ENCODE data around the gene PTPN6.

PTPN6 gene

GRCh38 chr12:6941782-6942181 is 9.4 kb upstream of the PTPN6 start:
- Mint-ChIP-seq H3K36me3 (ENCODE audit: low read depth) (peaks cover 30% of the 10 kb centered on the region), H3K4me3 (no peak overlapping the region)
- intact Hi-C loops (cut with micrococcal nuclease) = loop anchor here (5.0 kb wide), 1 partner anchor 171 kb away; no protein-coding TSS in a partner anchor

GRCh38 chr12:6942331-6942665 is 8.9 kb upstream of the PTPN6 start:
- Mint-ChIP-seq H3K4me1 (ENCODE audit: low read depth) (peaks cover 65% of the 10 kb centered on the region), H3K36me3 (ENCODE audit: low read depth) (peaks cover 27% of the 10 kb centered on the region), H3K9me3 (no peaks in the 10 kb centered on the region), H3K4me3 (no peak overlapping the region), H3K27ac (peak overlapping the region; percentile 99), H3K27me3 (no peaks in the 10 kb centered on the region)
- intact Hi-C loops (cut with micrococcal nuclease) = loop anchor here (5.0 kb wide), 1 partner anchor 170 kb away; no protein-coding TSS in a partner anchor

More at GRCh38 chr12:6941782-6942181, 9.4 kb upstream of the PTPN6 start:
- no peaks in the 10 kb centered on the region for H3K9me3 Mint-ChIP-seq
- H3K4me1 Mint-ChIP-seq (ENCODE audit: low read depth) = peaks cover 64% of the 10 kb centered on the region
- H3K27ac Mint-ChIP-seq = peak overlapping the region; percentile 99
- H3K27me3 Mint-ChIP-seq = no peaks in the 10 kb centered on the region

GRCh38 chr12:6943389-6943721 is 7.8 kb upstream of the PTPN6 start:
- H3K27ac Mint-ChIP-seq = peak overlapping the region; percentile 99
- peaks cover 70% of the 10 kb centered on the region for H3K4me1 Mint-ChIP-seq (ENCODE audit: low read depth)
- intact Hi-C loops (cut with micrococcal nuclease) = loop anchor here (5.0 kb wide), 1 partner anchor 169 kb away; no protein-coding TSS in a partner anchor
- H3K4me3 Mint-ChIP-seq = peak overlapping the region; percentile 70
- H3K36me3 Mint-ChIP-seq (ENCODE audit: low read depth) = peaks cover 27% of the 10 kb centered on the region
- no peaks in the 10 kb centered on the region for H3K27me3 Mint-ChIP-seq
- H3K9me3 Mint-ChIP-seq = no peaks in the 10 kb centered on the region

- intact Hi-C loops (cut with micrococcal nuclease) = loop anchor here (1.0 to 5.0 kb wide), 3 partner anchors 17 to 168 kb away; no protein-coding TSS in a partner anchor
- H3K27me3 Mint-ChIP-seq = no peaks in the 10 kb centered on the region
- no peaks in the 10 kb centered on the region for H3K9me3 Mint-ChIP-seq
- H3K27ac Mint-ChIP-seq = peak within 1 kb of the TSS; percentile 99
- H3K4me3 Mint-ChIP-seq = peak within 1 kb of the TSS; percentile 70
- H3K36me3 Mint-ChIP-seq (ENCODE audit: low read depth) = peaks cover 27% of the 10 kb centered on the region
- peaks cover 72% of the 10 kb centered on the region for H3K4me1 Mint-ChIP-seq (ENCODE audit: low read depth)
These were observed 7.3 kb upstream of the PTPN6 start, which contains the start of the genes C12orf57 and RNU7-1 for GRCh38 chr12:6943722-6944380. C12orf57 (plus strand) TSS chr12:6944022; CDS start chr12:6944122, 100 bp downstream. RNU7-1 (plus strand) TSS chr12:6943816.

GRCh38 chr12:6944381-6945186 is 6.6 kb upstream of the PTPN6 start:
- Mint-ChIP-seq H3K27ac (peak overlapping the region; percentile 99), H3K4me3 (peak overlapping the region; percentile 70), H3K4me1 (ENCODE audit: low read depth) (peaks cover 73% of the 10 kb centered on the region), H3K9me3 (no peaks in the 10 kb centered on the region), H3K36me3 (ENCODE audit: low read depth) (peaks cover 20% of the 10 kb centered on the region), H3K27me3 (no peaks in the 10 kb centered on the region)
- intact Hi-C loops (cut with micrococcal nuclease) = loop anchor here (1.0 to 5.0 kb wide), 3 partner anchors 17 to 168 kb away; no protein-coding TSS in a partner anchor

- Mint-ChIP-seq H3K36me3 (ENCODE audit: low read depth) (peaks cover 11% of the 10 kb centered on the region), H3K27me3 (no peaks in the 10 kb centered on the region), H3K4me3 (no peak overlapping the region), H3K9me3 (no peaks in the 10 kb centered on the region), H3K4me1 (ENCODE audit: low read depth) (peaks cover 80% of the 10 kb centered on the region), H3K27ac (peak overlapping the region; percentile 81)
- intact Hi-C loops (cut with micrococcal nuclease) = no loop called here
These were observed 5.5 kb upstream of the PTPN6 start for GRCh38 chr12:6945613-6946012.

- H3K36me3 Mint-ChIP-seq (ENCODE audit: low read depth) = peaks cover 5% of the 10 kb centered on the region
- no peaks in the 10 kb centered on the region for H3K9me3 Mint-ChIP-seq
- H3K27ac Mint-ChIP-seq = peak overlapping the region; percentile 81
- no peaks in the 10 kb centered on the region for H3K27me3 Mint-ChIP-seq
- peak overlapping the region; percentile 68 for H3K4me3 Mint-ChIP-seq
- H3K4me1 Mint-ChIP-seq (ENCODE audit: low read depth) = peaks cover 84% of the 10 kb centered on the region
- intact Hi-C loops (cut with micrococcal nuclease) = no loop called here
These were observed 4.9 kb upstream of the PTPN6 start for GRCh38 chr12:6946033-6946919.

- Mint-ChIP-seq H3K4me3 (peak overlapping the region; percentile 68), H3K27me3 (no peaks in the 10 kb centered on the region), H3K9me3 (no peaks in the 10 kb centered on the region), H3K27ac (peak overlapping the region; percentile 81), H3K36me3 (ENCODE audit: low read depth) (peaks cover 7% of the 10 kb centered on the region), H3K4me1 (ENCODE audit: low read depth) (peaks cover 84% of the 10 kb centered on the region)
- intact Hi-C loops (cut with micrococcal nuclease) = no loop called here
These were observed 4.2 kb upstream of the PTPN6 start for GRCh38 chr12:6946920-6947374.

- peaks cover 77% of the 10 kb centered on the region for H3K4me1 Mint-ChIP-seq (ENCODE audit: low read depth)
- no peak overlapping the region for H3K4me3 Mint-ChIP-seq
- H3K9me3 Mint-ChIP-seq = no peaks in the 10 kb centered on the region
- H3K27me3 Mint-ChIP-seq = no peaks in the 10 kb centered on the region
- peak overlapping the region; percentile 12 for H3K27ac Mint-ChIP-seq
- peaks cover 13% of the 10 kb centered on the region for H3K36me3 Mint-ChIP-seq (ENCODE audit: low read depth)
- intact Hi-C loops (cut with micrococcal nuclease) = no loop called here
These were observed 3.5 kb upstream of the PTPN6 start for GRCh38 chr12:6947615-6948014.

- Mint-ChIP-seq H3K36me3 (ENCODE audit: low read depth) (peaks cover 28% of the 10 kb centered on the region), H3K9me3 (no peaks in the 10 kb centered on the region), H3K27me3 (no peaks in the 10 kb centered on the region), H3K4me1 (ENCODE audit: low read depth) (peaks cover 78% of the 10 kb centered on the region), H3K27ac (peak overlapping the region; percentile 76), H3K4me3 (peak overlapping the region; percentile 11)
- intact Hi-C loops (cut with micrococcal nuclease) = no loop called here
These were observed 2.1 kb upstream of the PTPN6 start for GRCh38 chr12:6948873-6949594.

- H3K27ac Mint-ChIP-seq = peak overlapping the region; percentile 93
- peaks cover 84% of the 10 kb centered on the region for H3K4me1 Mint-ChIP-seq (ENCODE audit: low read depth)
- H3K9me3 Mint-ChIP-seq = no peaks in the 10 kb centered on the region
- H3K4me3 Mint-ChIP-seq = peak overlapping the region; percentile 95
- intact Hi-C loops (cut with micrococcal nuclease) = no loop called here
- H3K36me3 Mint-ChIP-seq (ENCODE audit: low read depth) = peaks cover 41% of the 10 kb centered on the region
- no peaks in the 10 kb centered on the region for H3K27me3 Mint-ChIP-seq
These were observed 755 bp upstream of the PTPN6 start for GRCh38 chr12:6950401-6950801.

GRCh38 chr12:6951551-6952120 is 480 bp downstream of the PTPN6 start:
- Mint-ChIP-seq H3K27me3 (no peaks in the 10 kb centered on the region), H3K9me3 (no peaks in the 10 kb centered on the region), H3K27ac (peak overlapping the region; percentile 93), H3K4me3 (peak overlapping the region; percentile 95), H3K4me1 (ENCODE audit: low read depth) (peaks cover 84% of the 10 kb centered on the region), H3K36me3 (ENCODE audit: low read depth) (peaks cover 54% of the 10 kb centered on the region)
- intact Hi-C loops (cut with micrococcal nuclease) = loop anchor here (1.0 kb wide), 1 partner anchor 10 kb away; no protein-coding TSS in a partner anchor
